Upper lobe of left lung (tissue), 4 donors: ENCODE measurements around the gene PTPRN.

Experiments used
- CTCF ChIP-seq, 6 experiments: fragments of 450-650 bp in 4 of 6; fragments of 200-600 bp in 2 of 6; sonication (generic) in 2 of 6; IDR thresholded peaks; one replicate each; pipeline ENCODE4 v1.5.1; 2016 to 2019; ENCODE audit warnings: antibody characterized with exemption in 6 of 6
- EP300 ChIP-seq, 4 donors: sonication (generic); formaldehyde crosslinking; IDR thresholded peaks; one replicate each; pipeline ENCODE4 v1.5.1; 2017; ENCODE audit warnings: antibody characterized with exemption in 4 of 4, control low read depth in 2 of 4
- POLR2A ChIP-seq, 4 donors: fragments of 450-650 bp; IDR thresholded peaks; one replicate each; pipeline ENCODE4 v1.5.1; 2016 to 2017; ENCODE audit warnings: antibody characterized with exemption in 4 of 4, mild to moderate bottlenecking in 2 of 4

DNA sequence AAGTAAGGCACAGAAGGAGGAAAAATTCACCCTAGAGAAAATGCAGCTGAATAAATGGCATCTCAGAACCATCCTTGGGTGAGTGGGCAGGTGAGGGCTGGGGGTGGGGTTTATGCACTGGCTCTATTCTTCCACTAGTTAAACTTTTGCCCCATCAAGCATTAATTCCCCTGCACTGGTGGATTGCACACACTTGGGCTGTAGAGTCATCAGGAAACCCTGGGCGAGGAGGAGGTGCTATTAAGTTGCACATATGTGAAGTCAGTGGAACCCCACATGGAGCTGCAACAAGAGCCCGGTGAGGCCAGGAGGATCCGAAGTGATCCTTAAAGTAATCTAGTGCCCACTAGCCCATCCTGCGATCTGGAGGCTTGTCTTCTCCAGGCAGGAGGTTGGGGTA is 36.8 kb downstream of the PTPRN start:
- TF ChIP-seq EP300 (IDR thresholded peaks at IDR 0.05) (no peak), CTCF (IDR thresholded peaks at IDR 0.05) (no peak), POLR2A (IDR thresholded peaks at IDR 0.05) (no peak)
